Measurements from ENCODE around the gene SLC45A2.

The SLC45A2 gene

GRCh38 chr5:33901156-33901555 lies 83.3 kb downstream of the SLC45A2 start:
- H3K9ac ChIP-seq (ENCODE audit: low read depth, low read length): no peak overlapping the region
- H3K9me3 ChIP-seq (ENCODE audit: control insufficient read depth, insufficient read depth, low read length): no peaks in the 10 kb centered on the region
- no peaks in the 10 kb centered on the region for H3K4me1 ChIP-seq (ENCODE audit: control insufficient read depth, insufficient read depth, low read length)
- peaks cover 3% of the 10 kb centered on the region for H3K27me3 ChIP-seq (ENCODE audit: control insufficient read depth, insufficient read depth, low read length)
- H3K4me3 ChIP-seq (ENCODE audit: low read depth, low read length): no peak overlapping the region
- no peaks in the 10 kb centered on the region for H3K36me3 ChIP-seq (ENCODE audit: control insufficient read depth, insufficient read depth, low read length)

All from iPS-15b (cell line).